ENCODE results near the gene SAMD11. TPM values are rescaled to one million over a fixed set of nuclear protein-coding genes. Genes with fewer than 3 reads are reported as not detected.

SAMD11 gene
- total RNA-seq, 1 experiment from 2014 or later, result 13.5 TPM

GRCh38 chr1:978835-979743 lies 55.4 kb downstream of the SAMD11 start:
- Mint-ChIP-seq H3K27ac (no peak overlapping the region), H3K36me3 (ENCODE audit: insufficient read depth in 1 of 3, low read depth in 3 of 3) (peaks cover 0 to 6% (median 4%) of the 10 kb centered on the region in 3 experiments; a peak in 4 of 7 replicates), H3K4me3 (no peak overlapping the region), H3K9me3 (peaks cover 4 to 6% of the 10 kb centered on the region in 2 experiments), H3K4me1 (peaks cover 5 to 9% of the 10 kb centered on the region in 2 experiments; a peak in 3 of 4 replicates), H3K27me3 (ENCODE audit: low read depth) (peaks cover 67% of the 10 kb centered on the region)
- no peak overlapping the region for H2BK120ac ChIP-seq (ENCODE audit: low read depth, low read length, poor library complexity, severe bottlenecking)
- H3K14ac ChIP-seq (ENCODE audit: insufficient read depth, low read length), result no peak overlapping the region; the same call in 1 of the 2 replicates
- DNase-seq, result no peak
- H2BK12ac ChIP-seq (ENCODE audit: insufficient read length, low read depth, low read length), result no peak overlapping the region
- H3K9me3 ChIP-seq (ENCODE audit: control insufficient read depth, low read depth, low read length), result no peaks in the 10 kb centered on the region
- no peaks in the 10 kb centered on the region for H4K20me1 ChIP-seq (ENCODE audit: control insufficient read depth, insufficient read depth, insufficient read length)
- no peaks in the 10 kb centered on the region for H3K4me1 ChIP-seq (ENCODE audit: insufficient read depth, low read length)
- no peak overlapping the region for H2AFZ ChIP-seq (ENCODE audit: low read length)
- H4K8ac ChIP-seq (replicated peaks; ENCODE audit: insufficient read length, low read depth, low read length), result no peak overlapping the region
- no peak overlapping the region for H4K91ac ChIP-seq (ENCODE audit: insufficient read length, low read depth, low read length)
- H3K56ac ChIP-seq (ENCODE audit: insufficient read length, low read depth, low read length), result no peak overlapping the region
- TF ChIP-seq, protein P1, sequence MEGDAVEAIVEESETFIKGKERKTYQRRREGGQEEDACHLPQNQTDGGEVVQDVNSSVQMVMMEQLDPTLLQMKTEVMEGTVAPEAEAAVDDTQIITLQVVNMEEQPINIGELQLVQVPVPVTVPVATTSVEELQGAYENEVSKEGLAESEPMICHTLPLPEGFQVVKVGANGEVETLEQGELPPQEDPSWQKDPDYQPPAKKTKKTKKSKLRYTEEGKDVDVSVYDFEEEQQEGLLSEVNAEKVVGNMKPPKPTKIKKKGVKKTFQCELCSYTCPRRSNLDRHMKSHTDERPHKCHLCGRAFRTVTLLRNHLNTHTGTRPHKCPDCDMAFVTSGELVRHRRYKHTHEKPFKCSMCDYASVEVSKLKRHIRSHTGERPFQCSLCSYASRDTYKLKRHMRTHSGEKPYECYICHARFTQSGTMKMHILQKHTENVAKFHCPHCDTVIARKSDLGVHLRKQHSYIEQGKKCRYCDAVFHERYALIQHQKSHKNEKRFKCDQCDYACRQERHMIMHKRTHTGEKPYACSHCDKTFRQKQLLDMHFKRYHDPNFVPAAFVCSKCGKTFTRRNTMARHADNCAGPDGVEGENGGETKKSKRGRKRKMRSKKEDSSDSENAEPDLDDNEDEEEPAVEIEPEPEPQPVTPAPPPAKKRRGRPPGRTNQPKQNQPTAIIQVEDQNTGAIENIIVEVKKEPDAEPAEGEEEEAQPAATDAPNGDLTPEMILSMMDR (conservative IDR thresholded peaks at IDR 0.05), result no peak
- H3K4me2 ChIP-seq (ENCODE audit: insufficient read depth, insufficient read length, low read length), result no peak overlapping the region
- no peak overlapping the region for H3K23ac ChIP-seq (ENCODE audit: insufficient read length, low read depth, low read length)
- no peaks in the 10 kb centered on the region for H3K79me2 ChIP-seq (ENCODE audit: insufficient read depth, low read length)
- no peak overlapping the region for H3T11ph ChIP-seq (ENCODE audit: low read length)
- H3K27ac ChIP-seq (ENCODE audit: insufficient read length, low read depth, low read length), result no peak overlapping the region
- no peak overlapping the region for H2AK5ac ChIP-seq (ENCODE audit: insufficient read length, low read length)
- no peaks in the 10 kb centered on the region for H3K23me2 ChIP-seq (ENCODE audit: insufficient read length, low read depth, low read length, poor library complexity, severe bottlenecking)
- H2BK15ac ChIP-seq (ENCODE audit: low read depth, low read length), result no peak overlapping the region
- H3K9ac ChIP-seq (ENCODE audit: extremely low read depth, insufficient read length, low read length), result no peak overlapping the region
- H4K5ac ChIP-seq (ENCODE audit: insufficient read length, low read depth, low read length), result no peak overlapping the region
- no peak overlapping the region for H2BK20ac ChIP-seq (ENCODE audit: low read depth, low read length, poor library complexity, severe bottlenecking)
- WGBS (ENCODE audit: extremely low coverage, insufficient read length, low lambda C conversion rate), result no CpG with 5 or more reads among the region's 60 CpGs
- peaks cover 2% of the 10 kb centered on the region; the same call in 1 of the 2 replicates for H3K27me3 ChIP-seq (ENCODE audit: insufficient read depth, low read length)
- H2BK5ac ChIP-seq (ENCODE audit: insufficient read length, low read length), result no peak overlapping the region
- no peak overlapping the region for H3K4ac ChIP-seq (ENCODE audit: low read depth, low read length)
- H3K79me1 ChIP-seq (ENCODE audit: insufficient read depth, low read depth, low read length, poor library complexity, severe bottlenecking), result no peaks in the 10 kb centered on the region
- H3K18ac ChIP-seq (ENCODE audit: insufficient read length, low read depth, low read length), result no peak overlapping the region

All from H9 (cell line).